HG02623 (cell line): ENCODE data around the gene DAO.

Source experiments
- ATAC-seq: cut with Tn5 transposase; IDR thresholded peaks from one replicate; pipeline ENCODE4 v1.9.1; 2021; ENCODE audit warnings: moderate library complexity; ENCODE audit not compliant: unreplicated experiment

Gene DAO

GRCh38 chr12:108875280-108875679 is 4.6 kb upstream of the DAO start:
- no peak for ATAC-seq

GRCh38 chr12:108875682-108876361 is 4.1 kb upstream of the DAO start:
- no peak for ATAC-seq

- no peak for ATAC-seq
These were observed 3.3 kb upstream of the DAO start for GRCh38 chr12:108876550-108876949.

- no peak for ATAC-seq
These were observed 2.1 kb downstream of the DAO start for GRCh38 chr12:108881953-108882352.

- no peak for ATAC-seq
These were observed 4.5 kb downstream of the DAO start for GRCh38 chr12:108884116-108885012.

GRCh38 chr12:108886873-108887629 is 7.2 kb downstream of the DAO start:
- ATAC-seq = no peak

- no peak for ATAC-seq
These were observed 8.1 kb downstream of the DAO start for GRCh38 chr12:108888031-108888430.

GRCh38 chr12:108890208-108890607 is 10.3 kb downstream of the DAO start:
- no peak for ATAC-seq

- ATAC-seq = no peak
These were observed 15.4 kb downstream of the DAO start for GRCh38 chr12:108895220-108895802.

GRCh38 chr12:108896336-108896735 is 16.4 kb downstream of the DAO start:
- ATAC-seq = no peak

- ATAC-seq = no peak
These were observed 16.9 kb downstream of the DAO start for GRCh38 chr12:108896817-108897216.

GRCh38 chr12:108899145-108899544 is 19.3 kb downstream of the DAO start:
- ATAC-seq = no peak

- ATAC-seq = no peak
These were observed 25.8 kb downstream of the DAO start for GRCh38 chr12:108905725-108906124.

GRCh38 chr12:108906971-108907370 is 27.1 kb downstream of the DAO start:
- no peak for ATAC-seq

GRCh38 chr12:108907839-108908351 is 28.0 kb downstream of the DAO start:
- ATAC-seq = no peak

GRCh38 chr12:108910336-108910735 is 30.4 kb downstream of the DAO start:
- ATAC-seq = no peak

GRCh38 chr12:108911915-108912314 is 32.0 kb downstream of the DAO start:
- ATAC-seq = no peak

- ATAC-seq = no peak
These were observed 32.5 kb downstream of the DAO start for GRCh38 chr12:108912361-108912760.

- no peak for ATAC-seq
These were observed 34.2 kb downstream of the DAO start for GRCh38 chr12:108914121-108914531.

- no peak for ATAC-seq
These were observed 35.8 kb downstream of the DAO start for GRCh38 chr12:108915632-108916133.

GRCh38 chr12:108916336-108916735 is 36.4 kb downstream of the DAO start:
- no peak for ATAC-seq
